Lower leg skin (tissue), 3 donors: ENCODE data around the gene ASIC1.

Source experiments
- CTCF ChIP-seq, 3 donors: fragments of 450-650 bp; IDR thresholded peaks; one replicate each; pipeline ENCODE4 v1.5.1; 2016; ENCODE audit warnings: antibody characterized with exemption in 3 of 3, mild to moderate bottlenecking in 3 of 3, moderate library complexity in 2 of 3
- POLR2A ChIP-seq, 2 donors: fragments of 450-650 bp; IDR thresholded peaks; one replicate each; pipeline ENCODE4 v1.6.1; 2016 to 2017; ENCODE audit warnings: antibody characterized with exemption in 2 of 2, mild to moderate bottlenecking in 1 of 2, moderate library complexity in 1 of 2

- TF ChIP-seq CTCF (IDR thresholded peaks at IDR 0.05) (no peak), POLR2A (IDR thresholded peaks at IDR 0.05) (no peak)
These were observed 24.4 kb upstream of the ASIC1 start for GRCh38 chr12:50032854-50033581.
